GM18868 (cell line): ENCODE data around the gene ATP2B1.
"Not testable (repeated sequence)": the region's sequence is repeated elsewhere in the genome, so short reads cannot be mapped to it uniquely, and the experiment has no call there.

Experiments
- ATAC-seq: cut with Tn5 transposase; IDR thresholded peaks from one replicate; pipeline ENCODE4 v1.9.1; 2021; ENCODE audit warnings: mild to moderate bottlenecking, moderate library complexity; ENCODE audit not compliant: unreplicated experiment

ATP2B1 gene

GRCh38 chr12:89708565-89709156 is at the start of gene ATP2B1:
Gene ATP2B1 (minus strand): TSS chr12:89708838. CDS start chr12:89655886, 52,952 bp downstream.
- peak; percentile 62 for ATAC-seq

- ATAC-seq, result not testable (repeated sequence)
Observed at GRCh38 chr12:89757987-89758386, 49.3 kb upstream of the ATP2B1 start.

DNA sequence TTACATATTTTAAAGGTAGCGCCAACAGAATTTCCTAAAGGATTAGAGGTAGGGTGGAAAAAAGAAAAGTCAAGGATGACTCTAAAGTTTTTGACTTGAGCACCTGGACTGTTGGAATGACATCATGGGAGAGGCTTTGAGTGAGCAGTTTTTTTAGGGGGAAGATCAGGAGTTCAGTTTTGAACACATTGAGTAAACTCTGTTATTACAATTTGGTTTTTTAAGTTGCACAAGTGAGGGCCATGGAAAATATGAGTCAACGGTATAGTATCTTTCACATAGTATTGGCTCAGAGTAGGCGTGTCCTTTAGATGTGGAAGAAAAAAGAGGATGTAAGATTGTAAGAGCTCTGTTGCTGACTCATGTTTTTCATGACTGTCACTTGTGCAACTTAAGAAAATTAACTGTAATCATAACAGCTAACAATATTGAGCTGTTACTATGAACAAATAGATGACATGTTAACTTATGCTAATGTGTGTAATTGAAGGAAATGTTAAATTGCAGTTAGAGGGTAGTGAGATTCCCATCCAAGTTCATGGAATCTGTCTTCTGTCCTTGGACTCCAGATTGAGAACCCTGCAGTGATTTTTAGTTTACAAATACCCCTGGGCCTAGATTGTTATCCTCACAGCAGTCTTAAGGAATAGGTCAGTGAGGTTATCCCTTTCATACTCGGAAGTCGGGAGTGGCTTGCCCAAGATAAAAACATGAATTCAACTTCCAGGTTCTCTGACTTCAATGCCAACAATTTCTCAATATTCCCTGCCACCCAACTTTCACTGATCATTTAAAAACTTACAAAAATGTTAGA is 48.2 kb upstream of the ATP2B1 start:
- peak; percentile 95 for ATAC-seq

GRCh38 chr12:89756194-89756584 is 47.6 kb upstream of the ATP2B1 start:
- peak; percentile 7 for ATAC-seq

DNA sequence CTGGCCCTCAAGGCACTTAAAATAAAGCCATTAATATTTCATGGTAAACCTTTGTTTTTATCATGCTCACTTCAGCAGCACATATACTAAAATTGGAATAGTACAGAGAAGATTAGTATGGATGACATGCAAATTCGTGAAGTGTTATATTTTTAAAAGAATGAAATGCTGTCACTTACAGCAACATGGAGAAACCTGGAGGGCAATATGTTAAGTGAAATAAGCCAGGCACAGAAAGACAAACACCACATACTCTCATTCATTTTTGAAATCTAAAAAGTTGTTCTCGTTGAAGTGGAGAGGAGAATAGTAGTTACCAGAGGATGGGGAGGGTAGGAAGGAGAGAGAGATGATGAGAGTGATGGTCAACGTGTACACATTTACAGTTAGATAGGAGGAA is 45.4 kb upstream of the ATP2B1 start:
- ATAC-seq, result no peak

DNA sequence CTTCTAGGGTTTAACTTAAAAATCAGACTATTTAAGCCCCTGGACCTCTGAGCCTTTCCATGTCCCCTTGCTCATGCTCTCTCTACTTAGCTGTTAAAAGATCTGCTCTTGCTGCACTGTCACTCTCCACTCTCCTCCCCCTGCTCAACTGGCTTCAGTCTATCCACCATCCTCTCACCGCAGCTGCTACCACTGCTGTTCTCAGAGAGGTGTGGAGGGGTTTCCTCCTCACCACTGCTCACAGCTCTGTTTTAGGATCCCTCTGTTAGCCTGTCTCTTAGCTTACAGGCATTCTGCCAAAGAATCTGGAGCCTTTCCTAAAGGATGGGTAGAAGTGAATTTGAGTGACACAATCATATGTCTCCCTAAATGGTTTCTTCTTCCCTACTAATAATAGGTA is 43.7 kb upstream of the ATP2B1 start:
- ATAC-seq, result peak; percentile 32

GRCh38 chr12:89750389-89751351 is 42.0 kb upstream of the ATP2B1 start:
- ATAC-seq, result no peak

DNA sequence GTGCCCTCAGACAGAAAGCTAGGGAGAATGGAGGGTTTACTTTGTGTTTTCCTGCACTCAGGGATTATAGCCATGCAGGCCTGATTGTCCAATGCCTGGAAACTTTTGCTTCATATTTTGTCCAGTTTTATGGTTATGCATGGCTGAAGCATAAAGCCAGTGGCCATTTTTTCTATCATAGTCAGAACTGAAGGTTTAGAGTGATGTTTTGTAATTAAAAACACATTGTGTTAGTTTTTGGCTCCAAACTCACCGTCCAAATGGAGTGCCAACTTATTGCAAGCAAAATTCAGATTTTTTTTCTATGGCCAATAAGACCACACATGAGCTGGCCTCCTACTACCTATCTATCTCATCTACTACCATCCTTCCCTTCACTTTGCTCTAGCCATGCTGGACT is 40.2 kb upstream of the ATP2B1 start:
- ATAC-seq, result no peak

- ATAC-seq, result no peak
Observed at GRCh38 chr12:89745286-89745685, 36.6 kb upstream of the ATP2B1 start.

- no peak for ATAC-seq
Observed at GRCh38 chr12:89742337-89743022, 33.8 kb upstream of the ATP2B1 start.

DNA sequence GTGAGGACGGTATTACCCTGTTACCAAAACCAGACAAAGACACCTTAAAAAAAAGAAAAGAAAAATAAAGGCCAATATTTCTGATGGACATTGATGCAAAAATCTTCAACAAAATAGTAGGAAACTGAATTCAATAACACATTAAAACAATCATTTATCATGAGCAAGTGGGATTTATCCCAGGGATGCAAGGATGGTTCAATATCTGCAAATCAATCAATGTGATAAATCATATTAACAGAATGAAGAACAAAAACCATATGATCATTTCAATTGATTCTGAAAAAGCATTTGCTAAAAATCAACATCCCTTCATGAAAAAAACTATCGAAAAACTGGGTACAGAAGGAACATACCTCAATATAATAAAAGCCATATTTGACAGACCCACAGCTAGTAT is 32.3 kb upstream of the ATP2B1 start:
- no peak for ATAC-seq

DNA sequence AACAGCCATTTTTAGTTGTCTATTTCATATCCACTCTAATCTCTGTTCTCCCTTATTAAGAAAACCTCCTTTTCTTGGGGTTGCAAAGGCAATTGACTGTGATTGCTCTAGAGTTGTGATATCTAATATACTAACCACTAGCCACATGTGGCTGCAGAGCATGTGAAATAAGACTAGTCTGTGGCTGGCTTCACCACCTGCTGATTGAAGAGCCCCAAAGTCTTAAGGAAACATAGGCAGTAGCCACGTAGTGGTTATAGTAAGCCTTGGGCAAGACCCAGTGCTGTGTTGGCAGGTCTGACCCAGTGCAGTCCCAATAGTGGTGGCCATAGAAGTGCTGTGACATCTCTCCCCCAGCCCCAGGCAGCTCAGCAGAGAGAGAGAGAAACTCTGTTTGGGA is 28.4 kb upstream of the ATP2B1 start:
- ATAC-seq, result no peak

GRCh38 chr12:89733579-89734201 is 25.1 kb upstream of the ATP2B1 start:
- no peak for ATAC-seq

- no peak for ATAC-seq
Observed at GRCh38 chr12:89732522-89732921, 23.9 kb upstream of the ATP2B1 start.

- ATAC-seq, result no peak
Observed at GRCh38 chr12:89731614-89732013, 23.0 kb upstream of the ATP2B1 start.

- no peak for ATAC-seq
Observed at GRCh38 chr12:89731089-89731488, 22.5 kb upstream of the ATP2B1 start.

DNA sequence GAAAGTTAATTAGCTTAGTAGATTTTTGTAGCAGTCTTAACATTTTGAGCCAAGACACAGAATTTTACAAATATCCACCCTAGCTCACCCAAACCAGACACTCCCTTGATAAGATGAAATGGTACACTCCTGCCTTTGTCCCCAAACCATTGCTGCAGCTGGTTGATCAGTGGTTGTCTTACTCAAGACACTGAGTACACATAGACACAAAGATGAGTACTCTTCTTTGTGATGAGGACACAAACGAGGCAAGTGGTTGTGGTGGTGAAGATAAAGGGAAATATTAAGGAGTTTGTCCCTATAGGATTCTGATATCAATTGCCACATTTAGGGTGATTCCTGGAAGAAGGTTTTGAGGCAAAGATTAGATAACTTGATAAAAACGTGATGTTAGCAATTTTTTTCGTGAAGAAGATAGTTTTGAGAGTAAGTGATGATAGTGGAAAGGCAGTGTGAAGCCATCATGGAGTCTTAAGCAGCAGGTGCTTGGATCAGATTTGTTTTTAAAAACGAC is 21.4 kb upstream of the ATP2B1 start:
- ATAC-seq, result no peak

- ATAC-seq, result no peak
Observed at GRCh38 chr12:89723276-89723675, 14.6 kb upstream of the ATP2B1 start.

GRCh38 chr12:89721291-89721987 is 12.8 kb upstream of the ATP2B1 start:
- ATAC-seq, result peak; percentile 95
